Immature natural killer cell (primary cell): ENCODE measurements around the gene FTCDNL1. TPM values are rescaled to one million over a fixed set of nuclear protein-coding genes. Genes with fewer than 3 reads are reported as not detected.

Experiments
- DNase-seq, 3 donors: peaks; one replicate each; pipeline ENCODE4 v3.0.0; 2022; ENCODE audit warnings: mixed read lengths in 1 of 3
- H3K27ac Mint-ChIP-seq, 6 donors: one replicate each; pipeline ENCODE4 v1.8.0; 2020; ENCODE audit warnings: mixed read lengths in 6 of 6, mild to moderate bottlenecking in 5 of 6, inconsistent platforms in 4 of 6, moderate library complexity in 3 of 6
- H3K27me3 Mint-ChIP-seq, 3 donors: one replicate each; pipeline ENCODE4 v1.8.0; 2020 to 2021; ENCODE audit warnings: low read depth in 3 of 3, mild to moderate bottlenecking in 3 of 3, mixed read lengths in 3 of 3, moderate library complexity in 3 of 3, inconsistent platforms in 1 of 3
- H3K36me3 Mint-ChIP-seq, 3 donors: one replicate each; pipeline ENCODE4 v1.8.0; 2020; ENCODE audit warnings: mixed read lengths in 3 of 3, inconsistent platforms in 2 of 3, mild to moderate bottlenecking in 2 of 3
- H3K4me1 Mint-ChIP-seq, 2 donors: one replicate each; pipeline ENCODE4 v1.8.0; 2020; ENCODE audit warnings: inconsistent platforms in 2 of 2, mild to moderate bottlenecking in 2 of 2, mixed read lengths in 2 of 2, moderate library complexity in 1 of 2
- H3K4me3 Mint-ChIP-seq, 5 donors: one replicate each; pipeline ENCODE4 v1.8.0; 2020; ENCODE audit warnings: mild to moderate bottlenecking in 5 of 5, mixed read lengths in 5 of 5, inconsistent platforms in 3 of 5, moderate library complexity in 3 of 5
- H3K9me3 Mint-ChIP-seq, 6 donors: one replicate each; pipeline ENCODE4 v1.8.0; 2020; ENCODE audit warnings: mild to moderate bottlenecking in 6 of 6, mixed read lengths in 6 of 6, inconsistent platforms in 4 of 6, moderate library complexity in 3 of 6
- polyA plus RNA-seq, 3 donors: library from polyadenylated mRNA; unstranded; fragments of 300-500 nt; fragmentation: Illumina TruSeq; gene quantifications; one replicate each; pipeline ENCODE4 v1.2.3, GENCODE V29; 2021

The FTCDNL1 gene
- polyA plus RNA-seq, 3 donors from 2014 or later = 1.1 to 2.8 TPM; not detected in 1

DNA sequence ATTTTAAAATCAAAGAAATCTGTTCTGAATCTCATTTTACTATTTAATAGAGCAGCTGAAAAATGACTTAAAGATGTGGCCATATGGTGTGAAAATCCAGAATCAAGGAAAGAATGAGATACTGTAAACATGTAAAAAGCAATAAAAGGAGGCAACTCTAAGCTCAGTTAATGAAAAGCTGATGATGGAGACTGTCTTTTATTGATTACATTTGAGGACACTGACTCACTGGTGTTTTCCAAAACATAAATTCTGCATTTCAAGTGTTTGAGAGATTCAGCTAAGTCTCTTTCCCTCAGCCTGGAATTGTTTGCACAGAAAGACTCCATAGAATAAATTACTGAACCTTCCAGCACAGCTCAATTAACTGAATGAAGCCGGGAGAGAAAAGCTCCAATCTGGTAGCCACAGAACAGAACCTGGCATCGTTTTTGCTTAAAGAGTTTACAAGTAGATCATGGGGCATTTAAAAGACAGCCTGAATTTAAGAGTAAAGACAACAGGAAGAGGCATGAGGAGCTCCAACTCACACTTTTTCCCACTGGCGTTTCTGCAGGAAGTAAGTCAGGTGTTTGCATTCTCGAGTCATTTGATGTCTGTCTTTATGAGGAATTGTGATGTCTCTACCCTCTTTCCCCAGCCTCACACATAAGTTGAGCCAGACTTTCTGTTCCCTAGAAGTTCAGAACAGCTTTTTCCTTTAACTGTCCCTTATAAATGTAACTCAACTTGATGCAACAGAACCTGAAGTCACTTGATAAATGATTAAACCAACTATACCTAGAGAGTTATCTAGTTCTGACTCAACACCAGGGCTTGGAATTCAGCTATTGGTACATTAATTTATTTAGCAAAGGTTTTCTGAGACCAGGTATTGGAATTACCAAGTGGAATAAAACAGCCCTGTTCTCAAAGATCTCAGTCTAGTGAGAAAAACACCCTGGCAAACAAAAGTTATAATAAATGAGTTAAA lies 53.3 kb downstream of the FTCDNL1 start:
- H3K4me1 Mint-ChIP-seq = no peaks in the 10 kb centered on the region
- H3K27me3 Mint-ChIP-seq = peaks cover 0 to 6% (median 0%) of the 10 kb centered on the region in 3 donors
- H3K27ac Mint-ChIP-seq = no peak overlapping the region
- no peak for DNase-seq
- H3K36me3 Mint-ChIP-seq = no peaks in the 10 kb centered on the region
- no peak overlapping the region for H3K4me3 Mint-ChIP-seq
- no peaks in the 10 kb centered on the region for H3K9me3 Mint-ChIP-seq

DNA sequence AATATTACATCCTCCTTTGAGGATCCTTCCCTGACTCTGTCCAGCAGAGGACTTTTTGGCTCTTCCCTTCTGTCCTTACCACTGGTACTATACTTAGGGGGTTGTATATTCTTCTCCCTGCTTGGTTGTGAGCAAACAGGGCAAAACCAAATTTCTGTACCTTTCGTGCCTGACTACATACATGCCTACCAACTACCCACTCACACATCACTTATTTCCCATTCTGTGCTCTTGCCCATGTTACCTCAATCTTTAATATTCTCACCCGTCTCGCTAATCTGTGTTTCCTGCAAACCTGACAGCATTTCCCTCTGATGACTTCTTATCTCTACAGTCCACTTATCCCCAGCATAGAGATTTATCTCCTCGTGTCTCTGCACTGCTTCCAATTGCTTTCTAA lies 58.6 kb downstream of the FTCDNL1 start:
- H3K9me3 Mint-ChIP-seq = no peaks in the 10 kb centered on the region
- H3K27ac Mint-ChIP-seq = no peak overlapping the region

DNA sequence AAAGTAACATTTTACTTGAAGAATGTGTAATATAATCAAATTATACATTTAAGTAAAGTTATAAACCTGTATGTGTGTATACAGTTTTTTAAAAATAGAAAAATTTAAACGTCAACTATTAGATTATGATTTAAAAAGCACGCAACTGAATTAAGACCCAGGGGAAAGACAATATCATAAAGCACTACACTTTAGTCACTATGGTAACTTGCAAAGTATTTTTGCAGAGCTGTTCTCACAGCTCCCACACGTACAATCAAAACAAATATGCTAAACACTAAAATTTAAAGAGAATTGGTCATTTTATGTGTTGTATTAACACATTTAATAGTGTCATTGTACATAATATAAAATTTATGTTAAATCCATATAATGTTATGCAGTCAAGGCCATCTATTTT lies 59.7 kb downstream of the FTCDNL1 start:
- H3K36me3 Mint-ChIP-seq = no peaks in the 10 kb centered on the region
- no peaks in the 10 kb centered on the region for H3K4me1 Mint-ChIP-seq
- H3K4me3 Mint-ChIP-seq = no peak overlapping the region
- DNase-seq = no peak
- no peak overlapping the region for H3K27ac Mint-ChIP-seq
- no peaks in the 10 kb centered on the region for H3K9me3 Mint-ChIP-seq
- peaks cover 0 to 3% (median 0%) of the 10 kb centered on the region in 3 donors for H3K27me3 Mint-ChIP-seq

More for the DNA sequence above, 58.6 kb downstream of the FTCDNL1 start:
- Mint-ChIP-seq H3K4me1 (no peaks in the 10 kb centered on the region), H3K27me3 (peaks cover 0 to 2% (median 0%) of the 10 kb centered on the region in 3 donors), H3K4me3 (no peak overlapping the region), H3K36me3 (no peaks in the 10 kb centered on the region)
- DNase-seq = no peak

DNA sequence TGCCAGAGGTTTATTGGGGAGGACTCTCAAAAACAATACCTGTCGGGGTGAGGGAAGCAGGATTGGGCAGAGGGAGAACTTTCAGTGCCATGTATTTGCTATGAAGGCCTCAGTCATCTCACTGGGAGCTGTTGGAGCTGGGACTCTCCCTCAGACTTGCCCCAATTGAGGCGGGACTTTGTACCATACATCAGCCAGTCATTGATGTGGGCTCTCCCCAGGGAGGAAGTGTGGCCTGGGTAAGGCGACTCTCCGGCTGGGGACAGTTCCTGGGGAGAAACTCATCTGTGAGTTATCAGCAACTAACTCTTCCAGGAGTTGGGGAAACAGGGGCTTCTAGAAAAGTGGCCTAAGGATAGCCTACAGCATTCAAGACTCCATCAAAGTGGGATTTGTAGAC lies 66.5 kb downstream of the FTCDNL1 start:
- no peaks in the 10 kb centered on the region for H3K4me1 Mint-ChIP-seq
- peaks cover 2 to 4% (median 3%) of the 10 kb centered on the region in 3 donors for H3K27me3 Mint-ChIP-seq
- H3K9me3 Mint-ChIP-seq = no peaks in the 10 kb centered on the region
- H3K4me3 Mint-ChIP-seq = no peak overlapping the region
- H3K36me3 Mint-ChIP-seq = no peaks in the 10 kb centered on the region
- no peak for DNase-seq
- H3K27ac Mint-ChIP-seq = no peak overlapping the region

DNA sequence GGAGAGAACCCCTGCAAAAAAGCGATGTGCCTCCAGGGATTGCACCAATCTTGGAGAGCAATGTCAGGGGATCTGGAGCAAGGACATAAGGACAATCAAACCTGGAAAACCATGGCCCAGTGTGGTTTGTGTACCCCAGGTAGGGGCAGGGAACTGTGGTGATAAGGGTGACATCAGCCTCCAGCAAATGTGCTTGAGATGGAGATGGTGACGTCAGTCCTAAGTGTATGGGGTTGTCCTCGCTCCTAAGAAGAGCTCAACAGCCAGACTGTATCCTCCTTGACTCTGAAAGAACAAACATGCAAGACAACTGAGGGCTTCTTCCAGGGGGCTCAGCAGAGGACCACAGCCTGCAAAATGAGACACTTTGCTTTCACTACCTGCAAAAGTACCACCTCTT lies 71.4 kb downstream of the FTCDNL1 start:
- Mint-ChIP-seq H3K36me3 (no peaks in the 10 kb centered on the region), H3K27me3 (peaks cover 0 to 4% (median 2%) of the 10 kb centered on the region in 3 donors), H3K4me1 (no peaks in the 10 kb centered on the region), H3K4me3 (no peak overlapping the region), H3K27ac (no peak overlapping the region), H3K9me3 (no peaks in the 10 kb centered on the region)
- DNase-seq = no peak

DNA sequence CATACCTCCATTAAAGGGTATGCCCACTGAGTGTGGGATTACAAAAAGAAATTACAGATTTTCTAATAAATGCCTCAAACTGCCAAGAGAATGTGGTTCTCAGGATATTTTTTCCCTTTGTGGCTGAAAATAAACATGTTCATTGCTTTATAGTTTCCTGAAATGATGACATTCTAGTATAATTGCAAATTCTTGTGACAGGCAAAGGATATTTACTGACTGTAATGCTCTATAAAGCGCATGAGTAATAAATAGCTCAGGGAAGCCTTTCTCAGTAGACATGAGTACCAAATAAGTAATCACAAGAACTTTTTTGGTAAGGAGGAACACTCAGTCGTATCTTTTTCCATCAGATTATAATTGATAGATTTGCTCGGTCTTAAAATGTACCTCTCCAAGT lies 72.3 kb downstream of the FTCDNL1 start:
- Mint-ChIP-seq H3K4me3 (no peak overlapping the region), H3K27ac (no peak overlapping the region), H3K36me3 (no peaks in the 10 kb centered on the region), H3K9me3 (no peaks in the 10 kb centered on the region), H3K4me1 (no peaks in the 10 kb centered on the region), H3K27me3 (peaks cover 0 to 4% (median 2%) of the 10 kb centered on the region in 3 donors)
- no peak for DNase-seq

DNA sequence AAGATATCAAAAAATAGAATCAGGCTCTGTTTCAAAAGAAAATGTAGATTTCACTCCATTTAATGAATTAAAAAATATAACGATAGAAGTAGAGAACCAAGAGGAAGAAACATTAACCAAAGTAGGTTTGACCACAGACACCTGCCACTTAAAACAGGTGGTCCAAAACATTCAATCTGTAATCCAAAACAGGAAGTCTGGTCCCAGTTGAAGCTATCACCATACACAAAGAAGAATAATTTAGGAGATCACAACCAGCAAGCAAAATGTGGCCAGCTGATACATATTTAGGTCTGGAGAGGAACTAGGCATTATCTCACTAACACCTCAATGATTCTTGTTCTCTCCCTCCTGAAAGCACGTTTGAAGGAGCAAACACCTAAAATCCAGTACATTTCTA lies 73.1 kb downstream of the FTCDNL1 start:
- no peaks in the 10 kb centered on the region for H3K9me3 Mint-ChIP-seq
- no peak overlapping the region for H3K27ac Mint-ChIP-seq
- H3K27me3 Mint-ChIP-seq = peaks cover 0 to 4% (median 2%) of the 10 kb centered on the region in 3 donors
- H3K4me3 Mint-ChIP-seq = no peak overlapping the region
- no peak for DNase-seq
- no peaks in the 10 kb centered on the region for H3K36me3 Mint-ChIP-seq
- no peaks in the 10 kb centered on the region for H3K4me1 Mint-ChIP-seq

DNA sequence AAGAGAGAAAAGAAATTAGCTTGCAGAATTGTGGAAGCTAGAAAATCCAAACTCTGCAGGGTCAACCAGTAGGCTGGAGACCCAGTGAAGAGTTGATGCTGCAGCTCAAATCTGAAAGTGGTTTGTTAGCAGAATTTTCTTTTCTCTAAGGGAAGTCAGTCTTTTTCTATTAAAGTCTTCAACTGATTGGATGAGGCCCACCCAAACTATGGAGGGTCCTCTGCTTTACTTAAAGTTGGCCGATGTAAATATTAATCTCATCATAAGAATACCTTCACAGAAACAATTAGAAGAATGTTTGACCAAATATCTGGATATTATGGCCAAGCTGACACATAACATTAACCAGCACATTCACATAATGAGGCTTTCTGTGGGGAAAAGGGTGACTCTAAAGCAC lies 73.7 kb downstream of the FTCDNL1 start:
- H3K9me3 Mint-ChIP-seq = no peaks in the 10 kb centered on the region
- no peak overlapping the region for H3K4me3 Mint-ChIP-seq
- no peaks in the 10 kb centered on the region for H3K4me1 Mint-ChIP-seq
- DNase-seq = no peak
- no peak overlapping the region for H3K27ac Mint-ChIP-seq
- H3K27me3 Mint-ChIP-seq = peaks cover 0 to 4% (median 2%) of the 10 kb centered on the region in 3 donors
- no peaks in the 10 kb centered on the region for H3K36me3 Mint-ChIP-seq

DNA sequence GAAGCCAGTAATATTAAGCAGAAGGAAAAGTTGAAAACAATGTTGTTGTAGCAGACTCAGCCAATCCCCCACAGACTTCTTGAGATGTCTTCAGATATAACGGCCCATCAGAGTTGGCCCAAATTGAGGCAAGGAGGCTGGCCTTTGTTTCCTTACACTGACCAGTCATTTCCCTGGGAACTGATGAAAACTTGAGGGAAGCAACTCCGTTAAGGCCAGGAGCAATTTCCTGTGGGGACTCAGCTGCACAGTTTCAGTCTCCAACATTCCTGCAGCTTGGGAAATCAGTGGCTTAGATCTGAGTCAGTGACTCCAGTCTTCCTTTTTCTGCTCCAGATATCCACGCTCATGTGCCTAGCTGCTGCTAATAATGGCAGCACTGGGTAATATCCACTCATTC lies 75.7 kb downstream of the FTCDNL1 start:
- Mint-ChIP-seq H3K4me1 (no peaks in the 10 kb centered on the region), H3K27me3 (peaks cover 0 to 1% (median 0%) of the 10 kb centered on the region in 3 donors), H3K9me3 (no peaks in the 10 kb centered on the region), H3K4me3 (no peak overlapping the region), H3K36me3 (no peaks in the 10 kb centered on the region), H3K27ac (no peak overlapping the region)
- DNase-seq = no peak

DNA sequence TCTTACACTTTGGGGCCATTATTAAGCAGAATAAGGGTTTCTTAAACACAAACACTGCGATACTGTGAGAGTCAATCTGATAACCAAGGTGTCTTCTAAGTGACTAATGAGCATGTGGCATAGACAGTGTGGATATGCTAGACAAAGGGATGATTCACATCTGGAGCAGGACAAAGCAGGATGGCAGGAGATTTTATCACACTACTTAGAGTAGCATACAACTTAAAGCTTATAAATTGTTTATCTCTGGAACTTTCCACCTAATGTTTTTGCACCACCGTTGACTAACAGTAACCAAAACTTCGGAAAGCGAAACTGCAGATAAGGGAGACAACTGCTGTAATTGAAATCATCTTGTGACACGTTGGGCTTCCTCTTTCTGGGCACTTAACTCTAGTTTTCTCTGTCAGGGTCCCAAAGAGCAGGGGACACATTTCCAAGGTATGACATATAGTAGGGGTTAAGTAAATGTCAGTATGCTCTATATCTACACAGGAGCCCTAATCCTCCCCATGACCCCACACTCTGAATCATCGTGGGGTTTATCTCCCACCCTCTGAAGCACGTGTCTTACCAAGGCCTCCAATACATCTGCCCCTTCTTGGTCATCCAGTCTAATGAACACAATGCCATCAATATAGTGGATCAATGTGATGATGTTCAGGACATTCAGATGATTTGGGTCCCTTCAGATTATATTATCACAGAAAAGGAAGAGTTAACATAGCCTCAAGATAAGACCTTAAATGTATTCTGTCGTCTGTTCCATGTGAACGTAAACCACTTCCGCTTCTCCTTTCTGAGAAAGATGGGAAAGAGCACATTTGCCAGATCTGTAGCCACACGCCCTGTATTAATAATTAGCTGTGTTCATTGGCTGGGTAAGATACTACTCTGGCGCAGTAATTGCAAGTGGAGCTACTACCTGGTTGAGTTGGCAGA lies 78.7 kb downstream of the FTCDNL1 start:
- no peak for DNase-seq
- no peak overlapping the region for H3K27ac Mint-ChIP-seq
- no peaks in the 10 kb centered on the region for H3K27me3 Mint-ChIP-seq
- H3K4me3 Mint-ChIP-seq = no peak overlapping the region
- no peaks in the 10 kb centered on the region for H3K9me3 Mint-ChIP-seq
- H3K36me3 Mint-ChIP-seq = no peaks in the 10 kb centered on the region
- no peaks in the 10 kb centered on the region for H3K4me1 Mint-ChIP-seq

DNA sequence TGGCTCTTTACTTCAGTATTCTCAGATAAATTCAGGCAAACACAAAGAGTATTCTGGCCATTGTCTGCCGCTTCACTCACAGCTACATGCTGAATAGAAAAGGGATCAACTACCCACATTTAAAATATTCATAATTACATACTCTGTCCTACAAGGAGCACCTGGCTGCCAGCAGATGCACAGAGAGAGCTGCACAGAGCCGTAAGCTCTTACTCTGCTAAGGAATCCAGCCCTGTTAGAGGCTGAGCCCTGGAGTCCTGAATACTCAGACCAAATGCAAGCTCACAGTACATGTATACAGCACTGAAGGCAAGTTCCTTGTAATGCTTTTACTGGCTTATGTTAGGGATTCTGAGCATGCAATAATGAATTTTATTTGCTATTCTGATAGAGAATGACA lies 80.3 kb downstream of the FTCDNL1 start:
- DNase-seq = no peak
- H3K4me3 Mint-ChIP-seq = no peak overlapping the region
- peaks cover 0 to 1% (median 0%) of the 10 kb centered on the region in 6 donors for H3K9me3 Mint-ChIP-seq
- no peak overlapping the region for H3K27ac Mint-ChIP-seq
- no peaks in the 10 kb centered on the region for H3K27me3 Mint-ChIP-seq
- H3K36me3 Mint-ChIP-seq = no peaks in the 10 kb centered on the region
- H3K4me1 Mint-ChIP-seq = no peaks in the 10 kb centered on the region

DNA sequence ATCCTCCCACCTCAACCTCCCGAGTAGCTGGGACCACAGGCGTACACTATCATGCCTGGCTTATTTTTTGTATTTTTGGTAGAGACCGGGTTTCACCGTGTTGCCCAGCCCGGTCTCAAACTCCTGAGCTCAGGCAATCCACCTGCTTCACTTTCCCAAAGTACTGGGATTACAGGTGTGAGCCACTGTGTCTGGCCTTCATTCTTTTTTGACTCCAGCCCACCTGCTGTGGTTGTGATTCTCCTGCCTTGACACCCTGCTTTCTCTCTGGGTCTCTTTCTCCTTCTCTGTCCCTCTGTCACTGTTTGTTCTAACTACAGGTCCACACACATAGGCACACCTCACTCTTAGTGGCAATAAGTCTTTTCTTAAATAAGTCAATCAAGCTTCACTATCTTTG lies 85.3 kb downstream of the FTCDNL1 start:
- H3K27me3 Mint-ChIP-seq = peaks cover 0 to 2% (median 0%) of the 10 kb centered on the region in 3 donors
- no peaks in the 10 kb centered on the region for H3K4me1 Mint-ChIP-seq
- H3K9me3 Mint-ChIP-seq = peaks cover 0 to 1% (median 0%) of the 10 kb centered on the region in 6 donors
- no peaks in the 10 kb centered on the region for H3K36me3 Mint-ChIP-seq
- no peak for DNase-seq
- H3K27ac Mint-ChIP-seq = no peak overlapping the region
- H3K4me3 Mint-ChIP-seq = no peak overlapping the region

DNA sequence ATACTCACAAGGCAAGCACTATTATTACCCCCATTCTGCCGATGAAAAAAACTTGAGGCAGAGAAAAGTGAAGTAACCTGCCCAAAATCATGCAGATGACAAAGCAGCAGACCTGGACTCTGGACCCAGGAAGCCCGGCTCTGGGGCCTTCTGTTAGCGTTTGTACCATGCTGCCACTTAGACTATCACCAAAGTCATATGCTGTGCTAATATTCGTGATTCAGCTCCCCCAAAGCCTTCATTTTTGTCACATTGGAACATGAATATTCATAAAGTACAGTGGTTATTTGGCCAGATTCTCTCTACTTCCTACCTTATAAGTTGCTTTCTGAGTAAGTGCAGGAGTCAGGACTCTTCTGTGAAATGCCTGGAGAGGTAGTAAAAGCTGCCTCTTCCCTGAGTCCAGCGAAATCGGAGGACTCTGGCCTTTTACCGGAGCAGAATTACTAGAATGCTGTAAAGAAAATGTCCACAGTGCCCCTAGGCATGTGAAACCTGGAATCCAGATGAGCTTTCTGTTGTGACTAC lies 86.7 kb downstream of the FTCDNL1 start:
- H3K36me3 Mint-ChIP-seq = no peaks in the 10 kb centered on the region
- H3K27me3 Mint-ChIP-seq = peaks cover 0 to 2% (median 2%) of the 10 kb centered on the region in 3 donors
- H3K4me1 Mint-ChIP-seq = no peaks in the 10 kb centered on the region

DNA sequence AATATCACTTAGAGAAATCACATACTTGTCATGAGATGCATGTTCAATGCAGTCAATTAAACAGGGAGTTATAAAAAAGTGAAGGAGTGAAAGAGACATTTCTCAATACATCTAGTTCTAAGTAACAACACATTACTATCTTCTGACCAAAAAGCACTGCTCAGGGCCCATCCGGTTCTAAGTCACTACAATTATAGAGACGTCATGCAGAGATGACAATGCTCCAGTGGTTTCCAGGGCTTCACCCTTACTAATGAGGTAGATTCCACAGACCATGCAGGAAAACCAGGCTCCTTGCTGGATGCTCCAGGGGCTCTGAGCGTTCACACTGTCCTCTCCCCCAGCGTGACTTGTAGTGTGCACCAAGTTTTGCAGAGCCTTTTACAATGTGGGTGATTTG lies 88.0 kb downstream of the FTCDNL1 start:
- Mint-ChIP-seq H3K4me3 (no peak overlapping the region), H3K9me3 (peaks cover 0 to 1% (median 0%) of the 10 kb centered on the region in 6 donors), H3K4me1 (no peaks in the 10 kb centered on the region), H3K36me3 (no peaks in the 10 kb centered on the region), H3K27ac (no peak overlapping the region), H3K27me3 (peaks cover 0 to 2% (median 2%) of the 10 kb centered on the region in 3 donors)
- DNase-seq = no peak

More for the DNA sequence above, 86.7 kb downstream of the FTCDNL1 start:
- Mint-ChIP-seq H3K4me3 (no peak overlapping the region), H3K9me3 (peaks cover 0 to 1% (median 0%) of the 10 kb centered on the region in 6 donors), H3K27ac (no peak overlapping the region)
- no peak for DNase-seq
